Measurements from ENCODE around the gene SNTA1. TPM values are rescaled to one million over a fixed set of nuclear protein-coding genes. Genes with fewer than 3 reads are reported as not detected.
"Not testable (repeated sequence)": the region's sequence is repeated elsewhere in the genome, so short reads cannot be mapped to it uniquely, and the experiment has no call there.

Gene SNTA1
- total and polyA plus RNA-seq, 2 of the 8 experiments (the other 6 are each of a cell fraction or from before 2014, with no cell fraction given) = 4.5 to 8.0 TPM

DNA sequence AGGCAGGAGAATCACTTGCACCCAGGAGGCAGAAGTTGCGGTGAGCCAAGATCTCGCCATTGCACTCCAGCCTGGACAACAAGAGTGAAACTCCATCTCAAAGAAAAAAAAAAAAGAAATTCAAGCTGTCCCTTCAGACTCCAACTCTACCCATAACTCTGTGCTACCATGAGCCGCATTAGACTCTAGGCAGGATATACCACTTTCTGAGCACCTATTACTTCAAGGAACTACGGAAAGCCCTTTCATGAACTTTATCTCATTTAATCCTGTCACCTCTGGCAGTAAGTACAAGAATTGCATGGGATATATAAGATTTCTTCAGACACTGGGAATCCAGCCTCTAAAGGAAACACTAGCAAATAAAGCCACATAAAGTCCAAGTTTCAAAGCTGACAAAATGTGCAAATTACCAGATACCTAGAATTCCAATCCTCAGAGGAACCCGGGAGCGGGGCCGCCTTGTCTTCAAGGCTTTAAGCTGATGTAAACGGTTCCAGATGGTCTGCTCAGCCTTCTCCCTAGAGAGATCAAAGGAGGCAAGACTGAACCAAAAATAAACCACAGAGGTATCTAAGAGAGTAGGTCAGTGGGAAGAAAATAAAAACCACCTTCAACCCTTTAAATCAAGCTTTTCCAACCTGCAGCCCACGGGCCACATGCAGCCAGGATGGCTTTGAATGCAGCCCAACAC is 51.7 kb downstream of the SNTA1 start (continued):
- TF ChIP-seq, protein P1, sequence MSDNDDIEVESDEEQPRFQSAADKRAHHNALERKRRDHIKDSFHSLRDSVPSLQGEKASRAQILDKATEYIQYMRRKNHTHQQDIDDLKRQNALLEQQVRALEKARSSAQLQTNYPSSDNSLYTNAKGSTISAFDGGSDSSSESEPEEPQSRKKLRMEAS (IDR thresholded peaks at IDR 0.05) = no peak
- TF ChIP-seq EZH2 (IDR thresholded peaks at IDR 0.05; ENCODE audit: low read depth, low read length, severe bottlenecking) (no peak), CBX5 (IDR thresholded peaks at IDR 0.05; ENCODE audit: low read depth, low read length) (no peak)

DNA sequence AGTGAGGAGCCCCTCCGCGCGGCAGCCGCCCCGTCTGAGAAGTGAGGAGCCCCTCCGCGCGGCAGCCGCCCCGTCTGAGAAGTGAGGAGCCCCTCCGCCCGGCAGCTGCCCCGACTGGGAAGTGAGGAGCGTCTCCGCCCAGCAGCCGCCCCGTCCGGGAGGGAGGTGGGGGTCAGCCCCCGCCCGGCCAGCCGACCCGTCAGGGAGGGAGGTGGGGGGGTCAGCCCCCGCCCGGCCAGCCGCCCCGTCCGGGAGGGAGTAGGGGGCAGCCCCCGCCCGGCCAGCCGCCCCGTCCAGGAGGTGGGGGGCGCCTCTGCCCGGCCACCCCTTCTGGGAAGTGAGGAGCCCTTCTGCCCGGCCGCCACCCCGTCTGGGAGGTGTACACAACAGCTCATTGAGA is 54.2 kb downstream of the SNTA1 start:
- POLR2A ChIA-PET (ENCODE audit: partially characterized antibody); H2BK12ac ChIP-seq (ENCODE audit: low read depth, low read length); H2AFZ ChIP-seq (ENCODE audit: low read length); H3K14ac ChIP-seq (ENCODE audit: insufficient read length); H3K56ac ChIP-seq (replicated peaks; ENCODE audit: insufficient read length, low read depth, low read length); H2AK5ac ChIP-seq (ENCODE audit: low read depth, low read length); H3K9ac ChIP-seq (replicated peaks in 1 of 4; ENCODE audit: extremely low read depth in 1 of 4, low read depth in 3 of 4, low read length in 3 of 4); H3K4ac ChIP-seq (replicated peaks; ENCODE audit: insufficient read length, low read depth, low read length); H4K5ac ChIP-seq (ENCODE audit: insufficient read length, low read depth, low read length); H3K23ac ChIP-seq (ENCODE audit: insufficient read length); H3K4me1 ChIP-seq (replicated peaks in 1 of 4; ENCODE audit: control insufficient read depth in 3 of 4, insufficient read depth in 4 of 4, low read length in 3 of 4); H3K4me2 ChIP-seq (ENCODE audit: insufficient read depth in 1 of 2, low read depth in 2 of 2, low read length in 2 of 2); H2BK15ac ChIP-seq (ENCODE audit: low read length); FAIRE-seq; H2BK20ac ChIP-seq (ENCODE audit: low read length); H3K27me3 ChIP-seq (replicated peaks in 1 of 4; ENCODE audit: control insufficient read depth in 3 of 4, extremely low read depth in 1 of 4, insufficient read depth in 3 of 4, low read length in 3 of 4); H3K4me3 ChIP-seq (ENCODE audit: extremely low read depth in 1 of 4, insufficient read depth in 2 of 4, low read depth in 3 of 4, low read length in 4 of 4); H2BK120ac ChIP-seq (replicated peaks; ENCODE audit: low read depth, low read length); DNase-seq (ENCODE audit: low read depth in 1 of 2, low spot score in 2 of 2); H3K23me2 ChIP-seq (ENCODE audit: low read depth, low read length); H4K8ac ChIP-seq (ENCODE audit: extremely low read depth, insufficient read depth, low read length); H3K9me3 ChIP-seq (ENCODE audit: insufficient read depth in 2 of 2, low read depth in 1 of 2, low read length in 1 of 2); H3K79me2 ChIP-seq (ENCODE audit: control insufficient read depth in 1 of 2, insufficient read depth in 2 of 2, low read length in 2 of 2); H2BK5ac ChIP-seq (ENCODE audit: low read depth, low read length); H3K18ac ChIP-seq (ENCODE audit: extremely low read depth, low read length); H4K20me1 ChIP-seq (replicated peaks in 1 of 2; ENCODE audit: control insufficient read depth in 1 of 2, insufficient read depth in 2 of 2, low read length in 2 of 2); H4K91ac ChIP-seq (replicated peaks; ENCODE audit: insufficient read length, low read length); H3K27ac ChIP-seq (ENCODE audit: low read depth, low read length); H3K79me1 ChIP-seq (ENCODE audit: low read depth, low read length); CTCF ChIA-PET (ENCODE audit: partially characterized antibody): not testable (repeated sequence)
- H3K36me3 ChIP-seq (ENCODE audit: control insufficient read depth in 2 of 4, insufficient read depth in 4 of 4, low read length in 3 of 4) = peaks cover 10 to 56% (median 42%) of the 10 kb centered on the region in 4 experiments
- 94% methylated on average over 4 of the region's 36 CpGs; no CpG with 5 or more reads in 1 of the 2 experiments for WGBS, 2 experiments (ENCODE audit: extremely low coverage in 1 of 2, insufficient coverage in 1 of 2, insufficient read length in 1 of 2, insufficient replicate concordance in 2 of 2, low coverage in 1 of 2, low lambda C conversion rate in 2 of 2, missing lambda C conversion rate in 1 of 2)

Data from H1 (cell line).